ENCODE results near the gene LRRC58.
"Not testable (repeated sequence)": the region's sequence is repeated elsewhere in the genome, so short reads cannot be mapped to it uniquely, and the experiment has no call there.

Gene LRRC58

DNA sequence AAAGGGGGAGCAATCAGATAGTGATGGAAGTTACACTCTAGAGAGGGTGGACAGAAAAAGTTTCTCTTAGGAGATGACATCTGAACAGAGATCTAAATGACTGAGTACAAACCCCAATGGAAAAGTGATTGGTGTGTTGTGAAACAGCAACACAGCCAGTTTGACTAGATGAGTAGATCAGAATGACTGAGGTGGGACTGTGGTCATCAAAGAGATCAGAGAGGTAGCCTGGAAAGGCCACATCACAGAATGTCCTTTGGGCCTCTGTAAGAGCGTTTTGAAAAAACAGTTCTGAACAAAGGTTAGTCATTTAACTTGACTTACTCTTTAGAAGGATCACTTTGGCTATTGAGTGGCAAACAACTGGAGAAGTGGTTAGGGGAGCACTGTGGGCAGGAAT, 10.6 kb downstream of the LRRC58 start:
- DNase-seq, result no peak

DNA sequence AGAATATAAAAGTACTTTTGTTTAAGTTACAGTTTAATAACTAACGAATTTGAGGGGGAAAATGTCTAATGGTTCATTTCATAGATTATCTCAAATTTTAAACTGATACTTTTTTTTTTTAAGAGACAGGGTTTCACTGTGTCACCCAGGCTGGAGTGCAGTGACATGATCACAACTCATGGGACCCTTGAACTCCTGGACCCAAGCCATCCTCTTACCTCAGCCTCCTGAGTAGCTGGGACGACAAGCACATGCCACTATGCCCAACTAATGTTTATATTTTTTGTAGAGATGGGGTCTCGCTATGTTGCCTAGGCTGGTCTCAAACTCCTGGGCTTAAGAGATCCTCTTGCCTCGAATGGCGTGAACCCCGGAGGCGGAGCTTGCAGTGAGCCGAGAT, 16.5 kb downstream of the LRRC58 start:
- no peak for DNase-seq

DNA sequence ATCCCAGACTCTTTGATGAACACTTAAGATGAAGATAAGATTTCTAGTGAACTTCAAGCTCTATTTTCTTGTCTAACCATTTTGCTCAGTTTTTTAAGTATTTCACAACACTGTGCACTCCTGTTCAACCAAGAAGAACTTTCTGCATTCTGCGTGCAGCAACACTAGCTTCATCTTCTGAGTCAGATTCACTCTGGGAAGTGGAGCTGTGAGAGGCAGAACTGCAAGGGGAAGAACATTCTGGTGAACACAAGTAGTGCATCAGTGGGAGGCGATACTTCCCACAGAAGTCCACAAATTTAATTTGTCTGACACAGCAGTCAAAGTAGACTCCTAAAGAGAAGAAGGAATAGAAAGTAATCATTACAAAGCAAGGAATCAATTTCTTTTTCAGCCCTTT, 18.1 kb downstream of the LRRC58 start:
- no peak for DNase-seq

GRCh38 chr3:120326784-120327183, 22.4 kb downstream of the LRRC58 start:
- no peak for DNase-seq

GRCh38 chr3:120324190-120324589, 25.0 kb downstream of the LRRC58 start:
- no peak for DNase-seq

GRCh38 chr3:120323761-120324160, 25.4 kb downstream of the LRRC58 start:
- not testable (repeated sequence) for DNase-seq

DNA sequence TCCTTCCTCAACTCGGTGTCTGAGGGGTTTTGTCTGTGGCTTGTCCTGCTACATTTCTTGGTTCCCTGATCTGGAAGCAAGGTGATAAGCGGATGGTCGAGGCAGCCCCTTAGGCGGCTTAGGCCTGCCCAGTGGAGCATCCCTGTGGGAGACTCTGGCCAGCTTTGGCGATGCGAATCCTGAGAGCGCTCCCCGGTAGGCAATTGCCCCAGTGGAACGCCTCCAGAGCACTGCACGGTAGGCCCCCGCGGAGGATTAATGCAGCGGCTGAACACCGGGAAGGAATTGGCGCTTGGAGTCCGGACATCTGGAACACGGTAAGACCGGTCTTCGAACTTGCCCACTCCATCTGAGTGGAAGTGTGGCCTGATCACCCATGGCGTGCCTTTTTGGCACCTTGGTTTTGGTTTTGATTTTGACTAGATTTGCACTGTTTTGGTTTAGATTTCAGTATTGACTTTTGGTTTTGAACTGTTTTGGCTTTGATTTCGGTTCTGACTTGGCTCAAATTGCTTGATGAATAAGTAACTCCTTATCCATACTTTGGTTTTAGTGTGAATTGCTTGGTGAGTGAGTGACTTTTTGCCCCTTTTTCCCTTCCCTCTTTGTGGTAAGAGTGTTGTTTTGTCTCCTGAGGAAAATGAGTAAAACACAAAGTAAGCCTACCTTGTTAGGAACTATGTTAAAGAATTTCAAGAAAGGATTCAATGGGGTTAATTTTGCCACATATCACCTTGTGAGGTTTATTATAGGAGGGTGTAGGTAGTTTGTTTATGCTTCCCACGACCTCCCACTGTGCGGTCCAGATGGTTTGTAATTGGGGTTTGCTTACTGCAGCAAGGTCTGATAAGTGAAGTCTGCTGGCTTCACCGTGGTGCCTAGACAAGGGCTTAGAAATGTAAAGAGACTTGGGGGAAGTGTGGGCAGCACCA, 37.0 kb downstream of the LRRC58 start:
- DNase-seq, result no peak

GRCh38 chr3:120306519-120307455, 42.4 kb downstream of the LRRC58 start:
- DNase-seq, result no peak

DNA sequence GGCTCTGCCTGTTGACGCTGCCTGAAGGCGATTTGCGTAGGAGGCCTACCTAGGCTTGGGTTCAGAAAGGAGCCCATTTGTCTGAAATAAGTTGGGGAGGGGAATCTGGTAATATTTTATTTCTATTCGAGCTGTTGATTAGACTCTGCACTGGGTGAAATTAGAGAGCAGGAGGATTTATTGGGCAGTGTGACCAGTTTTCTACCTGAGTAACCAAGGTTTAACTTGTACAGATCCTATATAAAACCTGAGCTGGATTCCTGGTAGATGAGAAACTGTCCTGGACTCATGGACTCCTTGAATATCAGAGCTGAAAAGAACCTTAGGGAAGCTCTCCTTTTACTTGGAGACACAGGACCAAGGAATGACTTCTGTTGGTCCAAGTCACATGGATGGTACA, 44.5 kb downstream of the LRRC58 start:
- DNase-seq, result no peak

DNA sequence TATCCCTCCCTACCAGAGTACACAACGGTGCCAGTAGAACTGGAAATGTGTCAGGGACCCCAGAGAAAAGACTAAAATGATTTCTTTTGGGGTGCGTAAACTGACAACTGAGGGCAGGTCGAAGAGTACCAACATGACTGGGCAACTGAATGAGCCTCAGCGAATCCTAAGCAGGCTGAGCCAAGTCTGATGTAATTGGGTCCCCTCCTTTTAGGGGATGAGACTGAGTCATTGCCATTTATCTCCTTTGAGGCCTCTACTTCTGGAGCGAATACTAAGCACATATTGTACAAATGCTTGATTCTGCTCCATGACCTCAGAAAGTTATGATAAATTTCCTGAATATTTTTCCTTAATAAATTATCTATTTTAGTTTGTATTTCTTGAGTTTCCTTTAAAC, 46.8 kb downstream of the LRRC58 start:
- DNase-seq, result no peak

GRCh38 chr3:120300971-120301370, 48.2 kb downstream of the LRRC58 start:
- DNase-seq, result no peak

DNA sequence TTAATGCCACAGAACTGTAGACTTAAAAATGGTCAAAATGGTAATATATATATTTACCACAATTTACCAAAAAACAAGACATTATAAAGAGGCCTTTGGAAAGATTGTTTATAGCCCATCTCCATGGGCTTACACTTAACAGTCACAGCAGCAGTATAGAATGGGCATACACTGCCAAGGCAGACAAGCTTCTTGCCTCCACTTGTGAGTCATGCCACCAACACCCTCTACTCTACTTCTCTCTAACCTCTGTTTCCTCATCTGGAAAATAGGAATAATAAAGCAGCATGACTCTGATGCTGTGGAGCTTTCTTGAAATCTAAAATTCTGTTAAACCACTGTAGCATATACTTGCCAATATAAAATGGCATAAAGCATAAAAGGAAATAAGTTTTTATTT, 49.8 kb downstream of the LRRC58 start:
- no peak for DNase-seq

DNA sequence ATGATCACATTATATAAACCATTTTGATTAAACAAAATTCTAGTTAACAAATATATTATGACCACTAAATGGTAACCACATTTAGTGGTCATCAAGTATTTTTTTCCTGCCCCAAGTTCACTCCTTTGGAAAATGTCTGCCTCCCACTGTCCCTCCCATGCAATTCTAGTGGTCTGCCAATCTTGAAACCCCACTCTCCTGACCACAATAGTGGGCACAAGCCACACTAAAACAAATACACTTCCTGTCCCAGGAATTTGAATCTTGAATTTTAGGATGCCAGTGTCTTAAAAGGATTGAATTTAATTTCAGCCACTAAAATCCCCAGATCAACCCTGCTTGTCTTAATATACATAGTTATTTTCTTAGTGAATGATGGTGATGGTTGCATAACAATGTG, 50.2 kb downstream of the LRRC58 start:
- DNase-seq, result no peak

DNA sequence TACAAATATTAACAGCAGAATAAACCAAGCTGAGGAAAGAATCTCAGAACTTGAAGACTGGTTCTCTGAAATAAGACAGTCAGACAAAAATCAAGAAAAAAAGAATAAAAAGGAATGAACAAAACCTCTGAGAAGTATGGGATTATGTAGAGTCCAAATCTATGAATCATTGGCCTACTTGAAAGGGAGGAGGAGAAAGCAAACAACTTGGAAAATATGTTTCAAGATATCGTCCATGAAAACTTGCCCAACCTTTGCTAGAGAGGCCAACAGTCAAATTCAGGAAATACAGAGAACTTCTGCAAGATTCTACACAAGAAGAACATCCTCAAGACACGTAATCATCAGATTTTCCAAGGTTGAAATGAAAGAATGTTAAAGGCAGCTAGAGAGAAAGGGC, 57.6 kb downstream of the LRRC58 start:
- not testable (repeated sequence) for DNase-seq

- no peak for DNase-seq
Measured at GRCh38 chr3:120289636-120290035, 59.5 kb downstream of the LRRC58 start.

DNA sequence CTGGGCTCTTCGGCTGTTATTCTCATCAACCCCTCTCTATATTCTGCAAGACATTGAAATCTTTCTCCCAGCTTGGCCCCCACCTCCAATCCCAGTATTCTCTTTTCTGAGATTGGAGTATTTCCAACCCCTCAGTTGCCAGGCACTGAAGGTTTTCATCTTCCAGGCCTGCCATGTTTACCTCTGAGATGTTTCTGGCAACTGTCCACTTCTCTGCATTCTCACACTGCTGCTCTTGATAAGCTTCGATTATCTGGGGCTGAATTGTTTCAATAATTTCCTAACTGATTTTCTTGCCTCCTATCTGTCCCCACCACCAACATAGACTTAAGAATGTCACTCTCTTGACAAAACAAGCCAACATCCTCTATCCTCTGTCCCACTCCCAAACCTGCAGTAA, 62.7 kb downstream of the LRRC58 start:
- no peak for DNase-seq

GRCh38 chr3:120285508-120285841, 63.7 kb downstream of the LRRC58 start:
- DNase-seq, result no peak

DNA sequence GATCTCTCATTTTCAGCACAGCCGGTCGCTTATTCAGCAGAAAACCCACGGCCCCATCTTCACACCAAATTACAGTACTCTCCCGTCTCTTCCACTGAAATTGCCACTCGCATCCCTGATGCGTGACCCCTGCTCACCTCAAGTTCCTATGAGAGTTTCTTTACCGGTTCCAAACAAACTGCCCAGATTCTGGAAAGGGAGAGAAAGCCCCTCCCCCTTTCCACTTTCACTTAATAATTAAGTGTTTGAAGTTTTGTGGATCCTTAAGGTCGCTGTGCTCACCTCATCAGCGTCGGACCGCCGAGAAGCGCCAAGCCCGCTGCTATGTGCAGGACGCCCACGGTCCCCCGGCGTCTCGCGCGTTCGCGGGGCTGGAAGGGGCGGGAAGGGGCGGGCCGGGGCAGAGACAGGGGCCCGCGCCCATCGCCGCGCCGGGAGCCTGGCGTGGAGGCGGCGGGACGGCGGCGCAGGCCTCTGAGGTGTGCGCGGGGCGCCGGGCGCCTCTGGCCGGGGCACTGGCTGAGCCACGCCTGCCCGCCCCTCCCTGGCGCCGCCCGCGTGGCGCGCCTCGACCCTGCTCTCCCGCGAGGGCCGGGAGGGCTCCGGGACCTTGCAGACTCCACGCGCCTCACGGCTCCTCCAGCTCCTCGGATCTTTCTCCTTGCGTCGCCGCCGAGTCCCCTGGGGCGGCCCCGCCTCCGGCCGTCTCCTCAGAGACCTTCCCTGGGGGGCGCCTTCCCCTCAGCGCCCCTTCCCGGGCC, 64.2 kb downstream of the LRRC58 start, which contains the start of gene GPR156:
GPR156 (minus strand) TSS at position 476 of the 761 bp plus-strand sequence. CDS start 41,124 bp downstream, outside the sequence.
- no peak for DNase-seq

DNA sequence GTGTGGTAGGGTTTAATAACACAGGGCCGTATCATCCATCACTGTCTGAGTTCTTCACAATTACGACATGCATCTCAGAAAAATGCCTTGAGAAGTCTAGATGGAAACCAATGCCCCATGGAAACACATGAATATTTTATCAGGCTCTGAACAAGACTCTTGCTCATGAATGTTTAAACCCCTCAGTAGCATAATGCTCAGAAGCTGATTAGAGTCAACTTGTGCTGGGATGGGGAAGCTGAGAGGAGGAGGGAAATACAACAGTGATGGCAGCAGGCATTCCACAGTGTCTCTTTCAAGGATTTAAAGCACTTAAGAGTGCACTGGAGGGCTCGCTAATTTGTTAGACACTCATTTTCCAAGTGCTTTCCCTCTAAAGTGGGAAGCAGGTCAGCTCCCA, 67.9 kb downstream of the LRRC58 start:
- no peak for DNase-seq

DNA sequence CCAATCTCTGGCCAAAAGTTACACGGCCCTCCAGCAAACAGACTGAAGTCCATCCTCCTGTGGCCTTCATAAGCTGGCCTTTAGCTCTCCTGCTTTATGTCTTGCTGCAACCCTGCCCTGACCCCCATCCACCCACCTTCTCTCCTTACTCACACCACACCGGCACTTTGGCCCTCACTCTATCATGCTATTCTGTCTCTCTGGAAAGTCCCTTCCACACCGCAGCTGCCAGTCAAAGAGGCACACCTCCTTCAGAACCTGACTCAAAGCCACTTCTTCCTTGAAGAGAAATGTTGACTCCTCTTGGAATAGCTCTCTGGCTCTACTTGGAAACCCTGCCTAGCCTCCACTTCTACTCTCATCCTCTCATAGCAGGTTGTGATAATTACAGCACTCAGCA, 68.6 kb downstream of the LRRC58 start:
- no peak for DNase-seq

DNA sequence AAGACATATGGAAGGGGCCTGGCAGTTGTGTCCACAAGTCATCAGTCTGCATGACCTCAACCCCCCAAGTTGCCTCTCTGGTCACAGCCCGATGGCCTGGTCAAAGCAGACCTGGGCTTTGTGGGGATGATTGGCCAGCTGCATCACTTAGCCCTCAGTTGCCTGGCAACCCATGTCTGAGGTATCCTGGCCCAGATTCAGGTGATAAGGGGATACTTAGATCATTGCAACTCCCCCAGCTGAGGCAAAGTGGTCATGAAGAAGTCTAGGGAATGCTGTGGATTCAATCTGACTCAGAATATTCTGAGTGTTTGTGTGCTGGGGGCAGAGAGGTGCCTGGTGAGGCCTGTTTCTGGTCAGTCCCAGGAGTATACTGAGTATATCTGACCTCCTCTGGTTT, 69.1 kb downstream of the LRRC58 start:
- no peak for DNase-seq

DNA sequence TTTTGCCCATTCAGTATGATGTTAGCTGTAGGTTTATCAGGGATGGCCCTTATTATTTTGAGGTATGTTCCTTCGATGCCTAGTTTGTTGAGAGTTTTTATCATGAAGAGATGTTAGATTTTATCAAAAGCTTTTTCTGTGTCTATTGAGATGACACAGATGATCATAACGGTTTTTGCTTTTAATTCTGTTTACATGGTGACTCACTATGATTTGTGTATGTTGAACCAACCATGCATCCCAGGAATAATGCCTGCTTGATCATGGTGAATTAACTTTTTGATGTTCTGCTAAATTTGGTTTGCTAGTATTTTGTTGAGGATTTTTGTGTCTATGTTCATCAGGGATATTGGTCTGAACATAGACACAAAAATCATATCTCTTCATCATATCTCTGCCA, 72.4 kb downstream of the LRRC58 start:
- DNase-seq, result no peak

DNA sequence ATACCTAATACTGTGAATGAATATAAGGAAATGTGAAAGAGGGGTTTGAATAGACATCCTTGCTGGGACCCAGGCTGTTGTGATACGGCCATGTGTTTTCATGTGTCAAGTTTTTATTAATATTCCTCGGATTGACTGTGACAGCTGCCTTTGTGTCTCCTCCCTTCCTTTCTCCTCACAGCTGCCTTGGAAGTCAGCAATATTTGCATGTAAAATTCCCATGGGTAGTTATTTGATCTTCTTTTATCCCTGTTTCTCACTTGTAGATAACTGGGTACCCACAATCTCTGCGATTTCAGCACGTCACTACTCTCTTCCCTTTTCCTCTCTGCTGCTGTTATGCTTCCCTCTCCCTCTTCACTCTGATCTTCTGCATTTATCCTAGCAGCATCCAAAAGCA, 73.5 kb downstream of the LRRC58 start:
- DNase-seq, result no peak
